HEK293T (cell line): ENCODE measurements around the gene CCDC149.

ENCODE experiments used
- BHLHE40 ChIP-seq: fragments of 450-650 bp; IDR thresholded peaks from 2 replicates; pipeline ENCODE4 v1.6.1; 2016; ENCODE audit warnings: mild to moderate bottlenecking, moderate library complexity, borderline replicate concordance
- FOXA1 ChIP-seq: fragments of 450-650 bp; IDR thresholded peaks from 2 replicates; pipeline ENCODE4 v1.6.1; 2016; ENCODE audit warnings: mild to moderate bottlenecking
- L3MBTL2 ChIP-seq: fragments of 450-650 bp; conservative IDR thresholded peaks from 2 replicates; pipeline ENCODE4 v1.6.1; 2016; ENCODE audit warnings: mild to moderate bottlenecking
- SP1 ChIP-seq: fragments of 450-650 bp; IDR thresholded peaks from 2 replicates; pipeline ENCODE4 v1.6.1; 2017
- TARDBP ChIP-seq: fragments of 450-650 bp; IDR thresholded peaks from 2 replicates; pipeline ENCODE4 v1.6.1; 2016

- TF ChIP-seq L3MBTL2 (no peak), FOXA1 (no peak), BHLHE40 (no peak), SP1 (no peak), TARDBP (no peak)
Measured at GRCh38 chr4:24867766-24868296, 45.0 kb downstream of the CCDC149 start.
